K562 (cell line): ENCODE results near the gene NDUFS3. TPM values are rescaled to one million over a fixed set of nuclear protein-coding genes. Genes with fewer than 3 reads are reported as not detected.
A peak's percentile ranks its signal among the peaks of the same experiment; 100 is the strongest.
"Not testable (repeated sequence)": the region's sequence is repeated elsewhere in the genome, so short reads cannot be mapped to it uniquely, and the experiment has no call there.

Experiments
- ATAC-seq: fragments of 200-7000 bp; cut with Tn5 transposase; 3 replicates; pipeline ENCODE4 v1.9.1; 2020; ENCODE audit warnings: moderate library complexity
- BruUV-seq: library from RNA; stranded (reverse); fragments of 400-500 nt; replicated peaks from 2 replicates; lab custom pipeline; 2021; lab: Mats Ljungman, UMichigan
- CTCF ChIA-PET: fragments of 300-600 bp; formaldehyde crosslinking; extraction: SDS; loops from one replicate; lab custom pipeline; 2021; ENCODE audit warnings: low intra/inter-chr PET ratio; lab: Yijun Ruan, JAX
- POLR2A ChIA-PET: fragments of 300-600, 350-650 bp; sonication (Branson Sonifier 250); formaldehyde crosslinking; extraction: SDS; loops from one replicate; lab custom pipeline; 2021; ENCODE audit warnings: antibody characterized with exemption, inconsistent platforms; lab: Yijun Ruan, JAX
- DNase-seq, 4 experiments: peaks; one replicate each; pipeline versions ENCODE4 v3.0.0 to v3.0.0-alpha.2; 2011 to 2018; ENCODE audit warnings: low spot score in 3 of 4, mixed read lengths in 3 of 4; ENCODE audit errors: extremely low read depth in 1 of 4
- FAIRE-seq: peaks from 2 replicates; lab custom pipeline; 2011; peaks lifted over from hg19 to GRCh38; lab: Jason Lieb, UNC
- H2AFZ ChIP-seq: 2 replicates; pipeline ENCODE4 v1.6.0; 2011; ENCODE audit warnings: low read depth, low read length, control low read depth, inconsistent platforms
- H3K27ac ChIP-seq: fragments of 200-600 bp; 3 replicates; pipeline ENCODE4 v1.8.0; 2011; ENCODE audit warnings: low read depth, mild to moderate bottlenecking, control low read depth, inconsistent platforms, low read length, moderate library complexity, mixed read lengths; ENCODE audit errors: extremely low read depth
- H3K27me3 ChIP-seq, 2 experiments: fragments of 300-600 bp in 1 of 2; 2 replicates in 1 of 2; 3 replicates in 1 of 2; pipeline versions ENCODE4 v1.6.0 to v1.8.0; 2011; ENCODE audit warnings: inconsistent platforms in 2 of 2, low read length in 2 of 2, mild to moderate bottlenecking in 1 of 2, mixed read lengths in 1 of 2, moderate library complexity in 1 of 2; ENCODE audit not compliant: control insufficient read depth in 2 of 2, insufficient read depth in 2 of 2
- H3K36me3 ChIP-seq: fragments of 300-600 bp; 3 replicates; pipeline ENCODE4 v1.8.0; 2011; ENCODE audit warnings: mild to moderate bottlenecking, low read length, inconsistent platforms; ENCODE audit not compliant: control insufficient read depth, insufficient read depth
- H3K4me1 ChIP-seq, 2 experiments: fragments of 200-600 bp in 1 of 2; replicated peaks in 1 of 2; 2 replicates in 1 of 2; 3 replicates in 1 of 2; pipeline versions ENCODE4 v1.5.1 to v1.8.0; 2011; ENCODE audit warnings: inconsistent platforms in 2 of 2, low read length in 2 of 2, mild to moderate bottlenecking in 1 of 2, mixed read lengths in 1 of 2, moderate library complexity in 1 of 2; ENCODE audit not compliant: control insufficient read depth in 2 of 2, insufficient read depth in 2 of 2
- H3K4me2 ChIP-seq: 2 replicates; pipeline ENCODE4 v1.6.1; 2011; ENCODE audit warnings: low read length, control low read depth, inconsistent platforms, mixed read lengths; ENCODE audit not compliant: insufficient read depth
- H3K4me3 ChIP-seq: fragments of 200-600 bp; sonication (generic), shearing (Covaris generic); 2 replicates; pipeline ENCODE4 v1.5.1; 2016; ENCODE audit warnings: control low read depth, inconsistent platforms
- H3K79me2 ChIP-seq: fragments of 200-600 bp; 3 replicates; pipeline ENCODE4 v1.8.0; 2011; ENCODE audit warnings: low read length, inconsistent platforms; ENCODE audit not compliant: control insufficient read depth, insufficient read depth
- H3K9ac ChIP-seq, 2 experiments: 2 replicates each; pipeline versions ENCODE4 v1.6.0 to v1.6.1; 2011; ENCODE audit warnings: low read depth in 2 of 2, low read length in 2 of 2, control low read depth in 1 of 2, inconsistent platforms in 1 of 2, mild to moderate bottlenecking in 1 of 2, mixed read lengths in 1 of 2; ENCODE audit not compliant: insufficient read depth in 1 of 2
- H3K9me1 ChIP-seq: one replicate; pipeline ENCODE4 v1.6.0; 2011; ENCODE audit warnings: inconsistent platforms, mild to moderate bottlenecking, low read length, moderate library complexity; ENCODE audit not compliant: control insufficient read depth, insufficient read depth
- H3K9me3 ChIP-seq: replicated peaks from 2 replicates; pipeline ENCODE4 v1.5.1; 2011; ENCODE audit warnings: low read depth, low read length, inconsistent platforms; ENCODE audit not compliant: control insufficient read depth, insufficient read depth
- H4K20me1 ChIP-seq: replicated peaks from 2 replicates; pipeline ENCODE4 v1.6.1; 2011; ENCODE audit warnings: low read length, inconsistent platforms, mixed read lengths; ENCODE audit not compliant: control insufficient read depth, insufficient read depth
- ATF3 ChIP-seq, 2 experiments: fragments of 450-650 bp in 1 of 2; sonication (generic) in 1 of 2; formaldehyde crosslinking in 1 of 2; IDR thresholded peaks in 1 of 2; conservative IDR thresholded peaks in 1 of 2; 2 replicates each; pipeline versions ENCODE4 v1.6.1 to v1.8.1; 2016 to 2023; ENCODE audit warnings: mild to moderate bottlenecking in 2 of 2, moderate library complexity in 2 of 2, inconsistent platforms in 1 of 2, missing genetic modification reagents in 1 of 2
- CEBPG ChIP-seq, 3 experiments: fragments of 200-800 bp in 1 of 3; sonication (Bioruptor generic) in 1 of 3; sonication (generic) in 1 of 3; formaldehyde crosslinking in 1 of 3; IDR thresholded peaks in 2 of 3; conservative IDR thresholded peaks in 1 of 3; 2 replicates each; pipeline versions ENCODE4 v1.6.1 to v1.8.0; 2016 to 2022; ENCODE audit warnings: missing compliant biosample characterization in 2 of 3, missing genetic modification characterization in 2 of 3, mild to moderate bottlenecking in 1 of 3, missing genetic modification reagents in 1 of 3
- EGR1 ChIP-seq: fragments of 450-650 bp; conservative IDR thresholded peaks from 2 replicates; pipeline ENCODE4 v1.6.1; 2017; ENCODE audit warnings: mild to moderate bottlenecking
- SIN3B ChIP-seq: fragments of 450-650 bp; IDR thresholded peaks from 2 replicates; pipeline ENCODE4 v1.6.1; 2017; ENCODE audit warnings: low read depth, mild to moderate bottlenecking, moderate library complexity
- WGBS: fragments of 100-300 bp; shearing (Covaris generic); methylation state at CpG from one replicate; pipeline ENCODE4 v1.1.6; 2016; ENCODE audit warnings: low coverage, mixed read lengths; ENCODE audit not compliant: insufficient coverage; ENCODE audit errors: missing lambda C conversion rate; 5-methylcytosine and 5-hydroxymethylcytosine counted together
- in situ Hi-C: fragments of 300-500 bp; cut with MboI; formaldehyde crosslinking; loops from 4 replicates; pipeline ENCODE4 v1.15.0; 2018; ENCODE audit warnings: inconsistent platforms, mixed read lengths
- intact Hi-C: fragments of 100-400 bp; cut with micrococcal nuclease; formaldehyde crosslinking; loops from 2 replicates; pipeline ENCODE4 v1.14.2; 2022
- polyA plus RNA-seq, 8 experiments: library from polyadenylated mRNA; depleted of rRNA in 4 of 8; stranded (reverse) in 5 of 8; unstranded in 3 of 8; fragments of >200 nt; fragmentation: Nextera tagmentation in 2 of 8; fragmentation: Illumina TruSeq in 1 of 8; extraction: Ambion mirVana in 2 of 8; extraction: Trizol in 1 of 8; gene quantifications; 2 replicates each; pipeline versions ENCODE4 v1.2.1 to v1.2.3, GENCODE V29; 2011 to 2014; ENCODE audit warnings: inconsistent platforms in 1 of 8, missing spikeins in 1 of 8
- total RNA-seq, 7 experiments: library from RNA; depleted of rRNA in 6 of 7; stranded (reverse); fragments of >200 nt in 6 of 7; fragmentation: Illumina TruSeq in 2 of 7; extraction: Trizol in 2 of 7; gene quantifications; 2 replicates each; pipeline versions ENCODE4 v1.2.1 to v1.2.3, GENCODE V29; 2011 to 2021; ENCODE audit warnings: low replicate concordance in 1 of 7

NDUFS3 gene
- total and polyA plus RNA-seq, 9 of the 15 experiments (the other 6 are each of a cell fraction or from before 2014, with no cell fraction given), result 38.7 to 341 (median 194) TPM

GRCh38 chr11:47545298-47545697 lies 33.6 kb upstream of the NDUFS3 start (continued):
- no peak for TF ChIP-seq EGR1

- intact Hi-C loops, H3K27ac ChIP-seq, H3K4me2 ChIP-seq, ATAC-seq, H3K9ac ChIP-seq, H2AFZ ChIP-seq, FAIRE-seq, H3K27me3 ChIP-seq, H3K9me3 ChIP-seq, POLR2A ChIA-PET, in situ Hi-C loops, DNase-seq, H3K4me3 ChIP-seq, BruUV-seq, H3K9me1 ChIP-seq: not testable (repeated sequence)
- Histone ChIP-seq H3K36me3 (peaks cover 26% of the 10 kb centered on the region), H4K20me1 (peaks cover 30% of the 10 kb centered on the region), H3K4me1 (peaks cover 0 to 16% of the 10 kb centered on the region in 2 experiments; a peak in 3 of 5 replicates), H3K79me2 (peaks cover 98% of the 10 kb centered on the region)
- CTCF ChIA-PET, result interaction anchor here (0.6 to 0.9 kb wide), 2 partner anchors 8 to 72 kb away, joined by 3 read pairs; no protein-coding TSS in a partner anchor
- 76% methylated on average over 5 of the region's 7 CpGs for WGBS
These were observed 32.6 kb upstream of the NDUFS3 start for GRCh38 chr11:47546274-47546673.

- POLR2A ChIA-PET, result interaction anchor here (0.6 to 3.8 kb wide), 5 partner anchors 9 to 35 kb away, joined by 3 to 28 read pairs (median 6); partner anchors contain the start of gene PTPMT1
- H3K27me3 ChIP-seq, result no peaks in the 10 kb centered on the region
- peaks cover 74% of the 10 kb centered on the region for H3K79me2 ChIP-seq
- TF ChIP-seq SIN3B (no peak), ATF3 (IDR thresholded peaks at IDR 0.05) (0 out of 2 replicates have a peak, but pooled peaks have one; percentile 14), ATF3 (CRISPR knock-in tag; conservative IDR thresholded peaks at IDR 0.05) (no peak), CEBPG (CRISPR knock-in tag; IDR thresholded peaks at IDR 0.05) (0 out of 2 replicates have a peak, but pooled peaks have one; percentile 40), CEBPG (tag; conservative IDR thresholded peaks at IDR 0.05 in 1 of 2, IDR thresholded peaks at IDR 0.05 in 1 of 2) (peak; percentile 45 to 58; a peak in 3 of 4 replicates)
- H3K9me1 ChIP-seq, result peaks cover 6% of the 10 kb centered on the region
- DNase-seq (no peak), ATAC-seq (no peak), FAIRE-seq (no peak)
- intact Hi-C loops (loop anchor here (2.0 to 5.0 kb wide), 2 partner anchors 38 to 66 kb away; no protein-coding TSS in a partner anchor), in situ Hi-C loops (no loop called here)
- 77% methylated on average over 10 of the region's 10 CpGs for WGBS
- H3K27ac ChIP-seq, result no peak overlapping the region
- peaks cover 27% of the 10 kb centered on the region for H3K36me3 ChIP-seq
- no TSS peak for BruUV-seq
- H3K9me3 ChIP-seq, result no peaks in the 10 kb centered on the region
- H3K4me2 ChIP-seq, result no peak overlapping the region
- peaks cover 12% of the 10 kb centered on the region for H4K20me1 ChIP-seq
- peaks cover 11 to 18% of the 10 kb centered on the region in 2 experiments; a peak in 4 of 5 replicates for H3K4me1 ChIP-seq
- H3K4me3 ChIP-seq, result peak overlapping the region; percentile 100; the same call in 1 of the 2 replicates
- CTCF ChIA-PET, result interaction anchor here (1.5 kb wide), 1 partner anchor 67 kb away, joined by 7 read pairs; no protein-coding TSS in a partner anchor
- peak overlapping the region; percentile 68 to 92; a peak in 1 of 4 replicates for H3K9ac ChIP-seq
- no peak overlapping the region for H2AFZ ChIP-seq
These were observed 28.4 kb upstream of the NDUFS3 start for GRCh38 chr11:47550288-47551047.
